GM12878 (cell line): ENCODE results near the gene TFF2. TPM values are rescaled to one million over a fixed set of nuclear protein-coding genes. Genes with fewer than 3 reads are reported as not detected.

Source experiments
- ATAC-seq: fragments of 200-7000 bp; cut with Tn5 transposase; 3 replicates; pipeline ENCODE4 v1.9.1; 2020; ENCODE audit warnings: mild to moderate bottlenecking, moderate library complexity
- BruUV-seq: library from RNA; stranded (reverse); fragments of 400-500 nt; replicated peaks from 2 replicates; lab custom pipeline; 2021; lab: Mats Ljungman, UMichigan
- CTCF ChIA-PET: fragments of 300-600 bp; sonication (Branson Sonifier 250); formaldehyde crosslinking; extraction: SDS; loops from one replicate; lab custom pipeline; 2021; ENCODE audit warnings: inconsistent platforms; lab: Yijun Ruan, JAX
- POLR2A ChIA-PET: fragments of 350-600 bp; formaldehyde crosslinking; extraction: SDS; loops from one replicate; lab custom pipeline; 2021; ENCODE audit warnings: inconsistent platforms; lab: Charles Lee
- RAD21 ChIA-PET: fragments of 300-600 bp; sonication (Branson Sonifier 250); formaldehyde crosslinking; loops from one replicate; lab custom pipeline; 2023; ENCODE audit warnings: antibody characterized with exemption; ENCODE audit not compliant: unreplicated experiment; lab: Charles Lee
- SMC1A ChIA-PET: fragments of 300-600 bp; sonication (Branson Sonifier 250); formaldehyde crosslinking; loops from one replicate; lab custom pipeline; 2023; ENCODE audit not compliant: unreplicated experiment, uncharacterized antibody; lab: Charles Lee
- DNase-seq: peaks from one replicate; pipeline ENCODE4 v3.0.0-alpha.2; 2011; ENCODE audit warnings: low read depth, low spot score
- FAIRE-seq: peaks from 3 replicates; lab custom pipeline; 2011; peaks lifted over from hg19 to GRCh38; lab: Jason Lieb, UNC
- H2AFZ ChIP-seq: 2 replicates; pipeline ENCODE4 v1.6.0; 2011; ENCODE audit warnings: low read depth, low read length, control low read depth; ENCODE audit not compliant: control insufficient read depth
- H3K27ac ChIP-seq: 2 replicates; pipeline ENCODE4 v1.5.1; 2011; ENCODE audit warnings: control low read depth; ENCODE audit not compliant: control insufficient read depth, insufficient read depth
- H3K27me3 ChIP-seq, 2 experiments: replicated peaks in 1 of 2; 2 replicates each; pipeline versions ENCODE4 v1.6.0 to v1.6.1; 2011; ENCODE audit warnings: low read length in 1 of 2; ENCODE audit not compliant: control insufficient read depth in 2 of 2, insufficient read depth in 2 of 2
- H3K36me3 ChIP-seq, 2 experiments: 2 replicates each; pipeline ENCODE4 v1.5.1; 2011; ENCODE audit warnings: low read length in 1 of 2; ENCODE audit not compliant: control insufficient read depth in 2 of 2, insufficient read depth in 2 of 2
- H3K4me1 ChIP-seq: 2 replicates; pipeline ENCODE4 v1.6.1; 2011; ENCODE audit warnings: mild to moderate bottlenecking, low read length, moderate library complexity, mixed read lengths; ENCODE audit not compliant: control insufficient read depth, insufficient read depth
- H3K4me2 ChIP-seq: 2 replicates; pipeline ENCODE4 v1.6.0; 2011; ENCODE audit warnings: control low read depth; ENCODE audit not compliant: control insufficient read depth, insufficient read depth
- H3K4me3 ChIP-seq: fragments of 200-600 bp; sonication (generic); 2 replicates; pipeline ENCODE4 v1.5.1; 2016
- H3K79me2 ChIP-seq: 2 replicates; pipeline ENCODE4 v1.6.0; 2011; ENCODE audit warnings: low read length; ENCODE audit not compliant: control insufficient read depth, insufficient read depth
- H3K9ac ChIP-seq: 2 replicates; pipeline ENCODE4 v1.8.0; 2011; ENCODE audit warnings: low read length, control low read depth, mixed read lengths; ENCODE audit not compliant: control insufficient read depth, insufficient read depth
- H3K9me3 ChIP-seq: replicated peaks from 3 replicates; pipeline ENCODE4 v1.5.1; 2011; ENCODE audit warnings: mild to moderate bottlenecking, low read length; ENCODE audit not compliant: control insufficient read depth, insufficient read depth
- H4K20me1 ChIP-seq: 2 replicates; pipeline ENCODE4 v1.6.0; 2011; ENCODE audit not compliant: control insufficient read depth, insufficient read depth
- BCL3 ChIP-seq: IDR thresholded peaks from 2 replicates; pipeline ENCODE4 v1.6.1; 2011; ENCODE audit warnings: borderline replicate concordance, low read depth, mild to moderate bottlenecking, moderate library complexity, low read length; ENCODE audit not compliant: insufficient read depth, poor library complexity, severe bottlenecking
- CEBPB ChIP-seq, 2 experiments: fragments of 150-350 bp in 1 of 2; IDR thresholded peaks; 2 replicates each; pipeline ENCODE4 v1.6.1; 2012 to 2014; ENCODE audit warnings: low read depth in 2 of 2, low read length in 2 of 2, borderline replicate concordance in 1 of 2, inconsistent platforms in 1 of 2
- CTCF ChIP-seq, 3 experiments: IDR thresholded peaks in 2 of 3; conservative IDR thresholded peaks in 1 of 3; 2 replicates each; pipeline ENCODE4 v1.5.1; 2011; ENCODE audit warnings: low read depth in 3 of 3, low read length in 3 of 3, mild to moderate bottlenecking in 3 of 3, control low read depth in 2 of 3, moderate library complexity in 2 of 3, inconsistent platforms in 1 of 3, mixed read lengths in 1 of 3; ENCODE audit not compliant: control insufficient read depth in 2 of 3, insufficient read depth in 1 of 3; ENCODE audit errors: extremely low read depth in 1 of 3
- EZH2 ChIP-seq: IDR thresholded peaks from 2 replicates; pipeline ENCODE4 v1.6.1; 2012; ENCODE audit warnings: low read depth, mild to moderate bottlenecking, control low read depth, inconsistent platforms, low read length, borderline replicate concordance; ENCODE audit not compliant: control insufficient read depth
- MLLT1 ChIP-seq: fragments of 450-650 bp; IDR thresholded peaks from 2 replicates; pipeline ENCODE4 v1.6.1; 2016; ENCODE audit warnings: mild to moderate bottlenecking
- MXI1 ChIP-seq: fragments of 150-350 bp; IDR thresholded peaks from 2 replicates; pipeline ENCODE4 v1.6.1; 2011; ENCODE audit warnings: low read depth, mild to moderate bottlenecking, inconsistent platforms, low read length, improper control_type of control experiment
- PAX8 ChIP-seq: fragments of 450-650 bp; IDR thresholded peaks from 2 replicates; pipeline ENCODE4 v1.6.1; 2017; ENCODE audit warnings: mild to moderate bottlenecking, moderate library complexity
- PKNOX1 ChIP-seq: fragments of 450-650 bp; IDR thresholded peaks from 2 replicates; pipeline ENCODE4 v1.6.1; 2016; ENCODE audit warnings: mild to moderate bottlenecking
- PML ChIP-seq: IDR thresholded peaks from 2 replicates; pipeline ENCODE4 v1.6.1; 2012; ENCODE audit warnings: low read length, inconsistent platforms
- RFX5 ChIP-seq: IDR thresholded peaks from 2 replicates; pipeline ENCODE4 v1.6.1; 2011; ENCODE audit warnings: low read depth, low read length, improper control_type of control experiment
- SMAD5 ChIP-seq: IDR thresholded peaks from 2 replicates; pipeline ENCODE4 v1.6.1; 2016; ENCODE audit warnings: antibody characterized with exemption, low read depth
- STAT1 ChIP-seq: fragments of 450-650 bp; conservative IDR thresholded peaks from 2 replicates; pipeline ENCODE4 v1.6.1; 2014; ENCODE audit warnings: antibody characterized with exemption, mild to moderate bottlenecking
- STAT3 ChIP-seq: IDR thresholded peaks from 2 replicates; pipeline ENCODE4 v1.6.1; 2011; ENCODE audit warnings: low read depth, low read length, improper control_type of control experiment
- TARDBP ChIP-seq: IDR thresholded peaks from 2 replicates; pipeline ENCODE4 v1.6.1; 2016; ENCODE audit warnings: borderline replicate concordance
- TCF3 ChIP-seq: IDR thresholded peaks from 2 replicates; pipeline ENCODE4 v1.6.1; 2012; ENCODE audit warnings: low read depth, mild to moderate bottlenecking, low read length, borderline replicate concordance; ENCODE audit not compliant: insufficient read depth
- ZNF622 ChIP-seq: fragments of 450-650 bp; IDR thresholded peaks from 2 replicates; pipeline ENCODE4 v1.6.1; 2017; ENCODE audit warnings: mild to moderate bottlenecking, inconsistent platforms
- ZSCAN29 ChIP-seq: fragments of 450-650 bp; IDR thresholded peaks from 2 replicates; pipeline ENCODE4 v1.6.1; 2017; ENCODE audit warnings: mild to moderate bottlenecking, moderate library complexity
- WGBS: methylation state at CpG from one replicate; pipeline ENCODE4 v1.1.6; 2016; ENCODE audit warnings: low lambda C conversion rate; ENCODE audit not compliant: insufficient replicate concordance, insufficient coverage; ENCODE audit errors: missing lambda C conversion rate; 5-methylcytosine and 5-hydroxymethylcytosine counted together
- in situ Hi-C: fragments of 300-500 bp; cut with MboI; formaldehyde crosslinking; loops from 9 replicates; pipeline ENCODE4 v1.14.3; 2018; ENCODE audit warnings: mixed read lengths
- intact Hi-C: fragments of 100-400 bp; cut with micrococcal nuclease; formaldehyde crosslinking; loops from one replicate; pipeline ENCODE4 v1.14.2; 2022; ENCODE audit not compliant: unreplicated experiment
- polyA plus RNA-seq, 11 experiments: library from polyadenylated mRNA; depleted of rRNA in 4 of 11; unstranded in 6 of 11; stranded (reverse) in 5 of 11; fragments of >200 nt; fragmentation: Nextera tagmentation in 4 of 11; fragmentation: Illumina TruSeq in 1 of 11; extraction: Ambion mirVana in 4 of 11; extraction: Trizol in 1 of 11; gene quantifications; 1 replicate in 1 of 11; 2 replicates in 10 of 11; pipeline versions ENCODE4 v1.2.1 to v1.2.3, GENCODE V29; 2011 to 2016; ENCODE audit warnings: inconsistent platforms in 2 of 11, missing spikeins in 2 of 11, low read depth in 1 of 11
- total RNA-seq, 4 experiments: library from RNA; depleted of rRNA in 3 of 4; stranded (reverse); fragments of >200 nt in 3 of 4; fragmentation: Illumina TruSeq in 1 of 4; extraction: Trizol in 1 of 4; gene quantifications; 2 replicates each; pipeline versions ENCODE4 v1.2.1 to v1.2.3, GENCODE V29; 2013 to 2021

Gene TFF2
- total and polyA plus RNA-seq, 10 of the 15 experiments (the other 5 are each of a cell fraction or from before 2014, with no cell fraction given): 0.56 TPM; not detected in 9

DNA sequence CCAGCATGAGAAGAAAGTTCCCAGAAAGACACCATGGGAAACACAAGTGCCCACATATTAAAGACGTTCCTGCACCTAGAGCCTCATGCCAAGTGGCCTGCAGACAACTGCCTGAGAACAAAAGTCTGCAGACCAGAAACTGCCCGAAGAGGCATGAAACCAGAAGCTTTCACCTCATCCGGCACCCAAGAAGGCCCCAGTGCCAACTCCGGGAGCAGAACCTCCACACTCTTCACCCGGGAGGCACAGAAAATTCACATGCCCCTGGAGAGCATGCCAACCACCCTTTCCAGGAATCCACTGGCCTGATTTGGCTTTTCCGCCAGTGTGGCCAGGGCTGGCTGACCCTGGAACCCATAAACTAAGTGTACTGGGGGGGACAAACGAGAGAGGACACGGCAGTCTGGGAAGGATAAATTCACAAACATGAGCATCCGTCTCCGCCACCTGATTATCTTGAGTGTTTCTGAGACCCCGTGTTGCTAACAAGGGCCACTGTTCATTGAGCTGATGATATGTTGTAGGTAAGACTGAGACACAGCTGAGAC lies 6.8 kb downstream of the TFF2 start (continued):
- TF ChIP-seq MLLT1: no peak

GRCh38 chr21:42343556-42343955 lies 7.2 kb downstream of the TFF2 start:
- SMC1A ChIA-PET: interaction anchor here (1.1 to 1.3 kb wide), 2 partner anchors 13 to 78 kb away, joined by 3 to 5 read pairs; no protein-coding TSS in a partner anchor
- ATAC-seq: no peak
- intact Hi-C loops: no loop called here
- no peak for DNase-seq
- FAIRE-seq: no peak
- Histone ChIP-seq H3K27ac (no peak overlapping the region), H3K79me2 (no peaks in the 10 kb centered on the region), H3K9me3 (no peaks in the 10 kb centered on the region), H3K4me3 (no peak overlapping the region), H2AFZ (no peak overlapping the region), H3K4me2 (no peak overlapping the region)
- BruUV-seq: no TSS peak
- CTCF ChIA-PET: no interaction called here
- in situ Hi-C loops: no loop called here
- RAD21 ChIA-PET: no interaction called here
- TF ChIP-seq RFX5 (no peak), BCL3 (no peak), PAX8 (no peak), STAT3 (no peak), EZH2 (no peak), ZSCAN29 (no peak), ZNF622 (no peak), CTCF (IDR thresholded peaks at IDR 0.05 in 2 of 3, conservative IDR thresholded peaks at IDR 0.05 in 1 of 3; ENCODE audit: control insufficient read depth in 2 of 3, extremely low read depth in 1 of 3, insufficient read depth in 1 of 3, low read depth in 3 of 3, low read length in 3 of 3) (no peak), STAT1 (no peak), PKNOX1 (no peak), TARDBP (no peak), CEBPB (IDR thresholded peaks at IDR 0.05; ENCODE audit: borderline replicate concordance in 1 of 2, low read depth in 2 of 2, low read length in 2 of 2) (no peak), SMAD5 (no peak), MXI1 (no peak), PML (no peak), TCF3 (no peak)
- TF ChIP-seq, all 136 proteins: peak for 0
- Histone ChIP-seq H3K27me3 (no peaks in the 10 kb centered on the region), H3K9ac (no peak overlapping the region), H3K36me3 (no peaks in the 10 kb centered on the region), H3K4me1 (peaks cover 8% of the 10 kb centered on the region), H4K20me1 (no peaks in the 10 kb centered on the region)
- 45% methylated on average over 6 of the region's 6 CpGs for WGBS
- POLR2A ChIA-PET: no interaction called here
